SK-N-MC (cell line): ENCODE results near the gene STK33.

Experiments used
- DNase-seq: peaks from one replicate; pipeline ENCODE4 v3.0.0-alpha.2; 2011; ENCODE audit warnings: low read depth, low spot score
- H3K27ac ChIP-seq: fragments of 200-600 bp; sonication (generic); 2 replicates; pipeline ENCODE4 v1.5.1; 2016; ENCODE audit warnings: mixed run types
- H3K36me3 ChIP-seq: fragments of 200-600 bp; sonication (generic); 2 replicates; pipeline ENCODE4 v1.6.1; 2017; ENCODE audit warnings: antibody characterized with exemption, low read length, mixed read lengths; ENCODE audit not compliant: insufficient read depth
- H3K4me3 ChIP-seq: fragments of 200-600 bp; sonication (generic); 2 replicates; pipeline ENCODE4 v1.5.1; 2016
- H3K9ac ChIP-seq: fragments of 200-600 bp; sonication (generic); 2 replicates; pipeline ENCODE4 v1.8.0; 2017; ENCODE audit warnings: mixed run types, mixed read lengths; ENCODE audit not compliant: insufficient read length
- H3K9me3 ChIP-seq: fragments of 200-600 bp; sonication (generic); 2 replicates; pipeline ENCODE4 v1.6.1; 2017; ENCODE audit warnings: low read depth, mild to moderate bottlenecking, antibody characterized with exemption, low read length, moderate library complexity, mixed read lengths
- EZH2 ChIP-seq: fragments of 200-600 bp; sonication (generic); IDR thresholded peaks from one replicate; pipeline ENCODE4 v1.6.1; 2017; ENCODE audit warnings: antibody characterized with exemption
- FOXP2 ChIP-seq: optimal IDR thresholded peaks from 2 replicates; pipeline ENCODE3; 2011; ENCODE audit warnings: mild to moderate bottlenecking, moderate library complexity; ENCODE audit not compliant: insufficient read depth; ENCODE audit errors: extremely low read length, control extremely low read depth
- POLR2AphosphoS5 ChIP-seq: IDR thresholded peaks from 2 replicates; pipeline ENCODE4 v1.6.1; 2012; ENCODE audit warnings: mild to moderate bottlenecking, low read depth, low read length, borderline replicate concordance

STK33 gene

GRCh38 chr11:8544807-8545206 is 49.2 kb downstream of the STK33 start:
- Histone ChIP-seq H3K4me3 (no peak overlapping the region), H3K9ac (no peak overlapping the region)
- TF ChIP-seq POLR2AphosphoS5, result no peak
- TF ChIP-seq FOXP2, result no peak
- TF ChIP-seq EZH2, result no peak

GRCh38 chr11:8543278-8543677 is 50.8 kb downstream of the STK33 start:
- Histone ChIP-seq H3K9me3 (peaks cover 1% of the 10 kb centered on the region; the same call in 1 of the 2 replicates), H3K9ac (no peak overlapping the region), H3K36me3 (no peaks in the 10 kb centered on the region), H3K4me3 (no peak overlapping the region), H3K27ac (no peak overlapping the region)
- TF ChIP-seq EZH2 (no peak), POLR2AphosphoS5 (no peak), FOXP2 (no peak)
- DNase-seq, result no peak

More at GRCh38 chr11:8544807-8545206, 49.2 kb downstream of the STK33 start:
- no peak overlapping the region for H3K27ac ChIP-seq
- peaks cover 7% of the 10 kb centered on the region; the same call in 1 of the 2 replicates for H3K9me3 ChIP-seq
- no peak for DNase-seq
- H3K36me3 ChIP-seq, result no peaks in the 10 kb centered on the region

GRCh38 chr11:8541448-8541847 is 52.6 kb downstream of the STK33 start:
- Histone ChIP-seq H3K36me3 (no peaks in the 10 kb centered on the region), H3K4me3 (no peak overlapping the region), H3K9ac (no peak overlapping the region), H3K27ac (no peak overlapping the region), H3K9me3 (no peaks in the 10 kb centered on the region)
- no peak for DNase-seq
- TF ChIP-seq FOXP2 (no peak), EZH2 (no peak), POLR2AphosphoS5 (no peak)

- no peaks in the 10 kb centered on the region for H3K9me3 ChIP-seq
- no peak for TF ChIP-seq POLR2AphosphoS5
- no peak for TF ChIP-seq FOXP2
- no peak for TF ChIP-seq EZH2
- H3K36me3 ChIP-seq, result no peaks in the 10 kb centered on the region
- DNase-seq, result no peak
- no peak overlapping the region for H3K27ac ChIP-seq
- H3K4me3 ChIP-seq, result no peak overlapping the region
- no peak overlapping the region for H3K9ac ChIP-seq
These were observed 60.7 kb downstream of the STK33 start for GRCh38 chr11:8533332-8533731.

- H3K27ac ChIP-seq, result no peak overlapping the region
These were observed 61.6 kb downstream of the STK33 start for GRCh38 chr11:8532475-8532874.

GRCh38 chr11:8531982-8532381 is 62.0 kb downstream of the STK33 start:
- DNase-seq, result no peak
- no peak overlapping the region for H3K4me3 ChIP-seq
- H3K36me3 ChIP-seq, result no peaks in the 10 kb centered on the region
- no peak overlapping the region for H3K9ac ChIP-seq
- no peak overlapping the region for H3K27ac ChIP-seq
- H3K9me3 ChIP-seq, result no peaks in the 10 kb centered on the region
- TF ChIP-seq FOXP2 (no peak), POLR2AphosphoS5 (no peak), EZH2 (no peak)

More at GRCh38 chr11:8532475-8532874, 61.6 kb downstream of the STK33 start:
- H3K4me3 ChIP-seq, result no peak overlapping the region
- no peaks in the 10 kb centered on the region for H3K9me3 ChIP-seq
- no peak for DNase-seq
- no peaks in the 10 kb centered on the region for H3K36me3 ChIP-seq
- H3K9ac ChIP-seq, result no peak overlapping the region
- TF ChIP-seq POLR2AphosphoS5 (no peak), FOXP2 (no peak), EZH2 (no peak)

- Histone ChIP-seq H3K9ac (no peak overlapping the region), H3K27ac (no peak overlapping the region), H3K9me3 (no peaks in the 10 kb centered on the region), H3K4me3 (no peak overlapping the region), H3K36me3 (no peaks in the 10 kb centered on the region)
- no peak for TF ChIP-seq FOXP2
- TF ChIP-seq EZH2, result no peak
- no peak for TF ChIP-seq POLR2AphosphoS5
- no peak for DNase-seq
These were observed 62.7 kb downstream of the STK33 start for GRCh38 chr11:8531312-8531711.

- no peak overlapping the region for H3K9ac ChIP-seq
- H3K4me3 ChIP-seq, result no peak overlapping the region
- no peak for DNase-seq
- no peaks in the 10 kb centered on the region for H3K9me3 ChIP-seq
- no peaks in the 10 kb centered on the region for H3K36me3 ChIP-seq
- H3K27ac ChIP-seq, result no peak overlapping the region
- TF ChIP-seq FOXP2 (no peak), POLR2AphosphoS5 (no peak), EZH2 (no peak)
These were observed 66.1 kb downstream of the STK33 start for GRCh38 chr11:8527939-8528338.

GRCh38 chr11:8523396-8523795 is 70.6 kb downstream of the STK33 start:
- DNase-seq, result no peak
- no peak for TF ChIP-seq FOXP2
- TF ChIP-seq POLR2AphosphoS5, result no peak
- TF ChIP-seq EZH2, result no peak

GRCh38 chr11:8512547-8512946 is 81.5 kb downstream of the STK33 start:
- TF ChIP-seq EZH2 (no peak), FOXP2 (no peak), POLR2AphosphoS5 (no peak)
- Histone ChIP-seq H3K9me3 (no peaks in the 10 kb centered on the region), H3K9ac (no peak overlapping the region), H3K36me3 (no peaks in the 10 kb centered on the region), H3K27ac (no peak overlapping the region), H3K4me3 (no peak overlapping the region)
- DNase-seq, result no peak

More at GRCh38 chr11:8523396-8523795, 70.6 kb downstream of the STK33 start:
- no peak overlapping the region for H3K4me3 ChIP-seq
- H3K36me3 ChIP-seq, result no peaks in the 10 kb centered on the region
- no peak overlapping the region for H3K9ac ChIP-seq
- H3K9me3 ChIP-seq, result no peaks in the 10 kb centered on the region
- H3K27ac ChIP-seq, result no peak overlapping the region
